ENCODE measurements around the gene PUM1.

The PUM1 gene

DNA sequence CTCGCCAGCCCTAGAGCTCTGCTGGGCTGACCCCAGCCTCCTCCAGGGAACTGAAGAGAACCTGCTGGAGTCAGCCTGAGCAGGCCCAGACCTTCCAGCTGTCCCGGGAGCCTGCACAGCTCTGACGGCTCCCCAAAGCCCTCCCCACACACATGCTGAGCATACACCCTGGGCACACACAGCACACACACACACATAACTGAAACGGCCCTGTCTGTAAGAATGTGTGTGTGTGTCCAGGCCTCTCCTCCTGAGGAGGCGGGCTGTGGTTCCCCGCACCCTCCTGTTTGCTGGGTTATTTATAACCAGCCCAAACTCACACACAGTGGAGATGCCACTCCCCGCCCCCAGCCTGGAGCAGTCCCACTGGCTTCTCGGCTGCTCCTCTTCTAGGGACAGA lies 177.1 kb downstream of the PUM1 start:
- DNase-seq = no peak

DNA sequence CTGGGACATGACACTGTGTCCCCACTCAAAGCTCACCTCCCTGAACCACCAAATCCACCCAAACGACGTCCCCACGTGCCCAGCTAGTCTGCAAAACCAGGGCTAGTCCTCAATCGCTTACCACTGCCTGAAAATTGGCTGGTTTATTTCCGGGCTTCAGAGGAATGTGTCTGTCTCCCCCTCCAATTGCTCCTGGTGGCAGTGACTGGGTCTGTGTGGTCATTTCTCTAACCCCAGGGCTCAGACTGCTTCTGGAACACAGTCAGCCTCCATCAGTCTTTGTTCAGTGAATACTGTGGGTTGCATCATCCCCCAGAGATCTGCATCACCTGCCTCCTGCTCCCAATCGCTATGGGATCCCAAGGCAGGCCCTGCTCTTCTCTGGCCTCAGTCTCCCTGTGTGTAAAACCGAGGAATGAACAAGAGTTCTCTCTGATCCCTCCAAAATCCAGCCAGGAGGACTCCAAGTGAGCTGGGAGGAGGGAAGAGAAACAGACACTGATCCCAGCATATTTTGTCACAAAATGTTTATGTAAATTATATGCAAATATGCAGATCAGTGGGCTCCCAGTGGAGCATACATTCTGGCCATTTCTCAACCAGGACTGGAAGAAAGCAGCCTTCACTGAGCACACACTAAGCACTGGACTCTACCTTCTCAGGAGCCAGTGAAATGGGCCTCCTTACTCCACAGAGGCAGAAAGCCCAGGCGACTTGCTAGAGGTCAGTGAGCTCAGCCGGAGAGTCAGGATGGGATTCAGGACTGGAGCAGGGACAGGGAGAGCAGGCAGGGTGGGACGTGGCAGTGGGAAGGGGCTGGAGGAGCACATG lies 177.8 kb downstream of the PUM1 start:
- DNase-seq = no peak

DNA sequence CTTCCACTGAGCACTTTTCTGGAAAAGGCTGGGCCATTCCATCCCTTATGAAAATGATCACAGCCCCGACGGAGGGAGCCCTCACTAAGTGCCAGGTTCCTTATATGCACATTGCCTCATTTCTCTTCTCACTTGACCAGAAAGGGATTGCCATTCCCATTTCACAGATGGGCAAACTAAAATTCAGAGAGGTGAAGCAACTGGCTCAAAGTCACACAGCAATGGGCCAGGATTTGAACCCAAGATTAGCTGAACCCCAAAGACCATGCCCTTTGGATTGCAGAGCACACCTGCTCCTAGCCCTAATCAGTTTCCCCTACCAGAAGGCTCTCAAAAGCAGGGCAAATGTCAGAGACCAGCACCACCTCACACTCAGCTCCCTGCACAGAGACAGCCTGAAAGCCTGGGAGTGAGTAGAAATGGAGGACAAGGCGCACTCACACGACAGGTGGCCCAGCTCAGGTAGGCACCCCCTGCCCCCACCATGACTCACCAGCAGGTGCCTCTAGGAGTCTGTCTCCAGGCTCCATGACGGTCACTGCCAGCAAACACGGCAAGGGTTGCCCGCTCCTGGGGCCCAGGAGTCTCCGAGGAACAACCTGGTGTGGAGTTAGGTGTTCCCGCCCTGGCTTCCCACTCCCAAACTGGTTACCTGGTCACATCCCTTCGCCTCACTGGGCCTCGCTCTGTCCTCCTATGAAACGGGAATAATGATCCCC lies 178.6 kb downstream of the PUM1 start:
- DNase-seq = no peak

DNA sequence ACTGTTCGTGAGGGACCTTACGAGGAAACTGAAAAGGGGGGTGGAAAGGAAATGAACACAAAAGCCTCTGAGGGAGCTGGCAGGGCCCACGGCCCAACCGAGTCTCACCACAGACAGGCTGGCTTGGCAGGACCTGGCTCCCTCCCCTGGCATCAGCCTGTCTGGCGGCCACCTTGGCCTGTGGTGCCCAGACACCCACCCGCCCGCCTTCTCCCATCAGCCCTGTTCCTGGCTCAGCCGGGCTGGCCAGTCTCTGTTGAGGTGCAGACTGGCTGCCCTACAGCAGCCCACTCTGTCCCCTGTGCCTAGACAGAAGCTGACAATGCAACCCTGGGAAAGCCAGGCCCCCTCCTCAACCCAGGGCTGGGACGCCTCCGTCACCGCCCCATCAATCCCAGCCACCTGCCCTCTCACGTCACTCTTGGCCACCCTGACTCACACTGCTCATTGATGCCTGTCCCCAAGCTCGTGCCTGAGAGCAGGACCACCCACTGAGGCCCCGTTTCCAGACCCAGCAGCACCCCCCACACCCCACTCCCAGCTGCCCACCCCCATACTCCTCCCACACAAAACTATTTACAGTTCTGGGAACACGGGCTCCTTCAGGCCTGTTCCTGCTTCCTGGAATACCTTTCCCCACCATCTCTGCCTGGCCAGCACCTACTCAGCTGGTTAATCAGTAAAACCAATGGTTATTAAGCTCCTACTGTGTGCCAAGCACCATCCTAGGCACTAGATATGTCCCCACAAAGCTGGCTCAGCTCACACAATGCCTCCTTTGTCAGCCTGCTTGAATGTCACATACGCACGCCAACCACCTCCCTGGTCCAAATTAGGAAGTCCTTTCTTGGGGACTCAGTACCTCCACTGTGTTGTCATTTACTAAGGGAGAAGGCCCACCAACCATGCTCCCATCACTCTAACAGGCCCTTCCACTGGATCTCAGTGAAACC lies 179.7 kb downstream of the PUM1 start:
- DNase-seq = no peak

DNA sequence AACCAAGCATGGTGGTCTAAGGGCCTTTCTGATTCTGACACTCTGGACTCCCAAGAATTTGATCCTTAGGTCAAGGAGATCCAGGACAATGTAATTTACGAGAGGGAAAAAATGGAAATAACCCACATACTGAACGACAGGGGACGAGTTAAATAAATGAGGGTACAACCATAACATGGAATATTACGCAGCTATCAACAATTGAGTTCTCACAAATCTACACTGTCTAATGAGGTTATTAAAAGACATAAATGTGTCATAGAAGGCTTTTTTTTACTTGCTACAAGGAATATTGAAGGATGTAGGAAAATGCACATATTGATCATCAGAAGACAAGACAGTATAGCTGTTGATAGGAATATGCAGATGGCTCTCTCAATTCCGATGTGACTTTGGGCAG lies 180.8 kb downstream of the PUM1 start:
- no peak for DNase-seq

DNA sequence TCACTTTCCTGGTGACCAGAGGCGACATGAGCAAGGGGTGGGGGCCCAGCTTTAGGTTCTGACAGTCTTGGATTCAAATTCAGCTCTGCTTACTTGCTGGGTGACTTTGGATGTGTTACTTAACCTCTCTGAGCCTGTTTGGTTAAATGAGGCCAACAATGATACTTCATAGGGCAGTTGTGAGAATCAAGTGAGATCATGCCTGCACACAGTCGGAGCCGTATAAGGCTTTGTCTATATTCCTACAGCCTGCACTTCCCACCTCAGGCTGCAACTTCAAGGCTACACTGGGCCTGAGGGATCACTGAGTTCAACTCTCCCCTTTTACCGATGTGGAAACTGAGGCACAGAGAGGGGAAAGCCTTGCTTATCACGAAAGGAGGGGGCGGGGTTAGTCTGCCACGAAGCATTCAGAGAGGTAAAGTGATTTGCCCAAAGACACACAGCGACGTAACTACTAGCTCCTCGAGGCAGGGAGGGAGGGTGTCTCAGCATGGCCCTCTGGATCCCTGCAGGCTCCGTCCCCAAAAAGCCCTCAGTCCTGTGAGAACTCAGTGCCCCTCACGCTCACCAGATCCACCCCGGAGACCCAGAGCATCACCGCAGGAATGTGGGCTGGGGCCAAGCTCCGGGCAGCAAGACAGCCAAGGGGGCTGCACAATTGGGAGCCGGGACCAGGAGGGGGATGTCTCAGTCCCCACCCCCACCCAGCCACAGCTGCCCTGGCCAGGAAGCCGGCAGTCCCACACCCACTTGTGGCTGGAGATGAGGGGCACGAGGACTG lies 181.9 kb downstream of the PUM1 start:
- no peak for DNase-seq

DNA sequence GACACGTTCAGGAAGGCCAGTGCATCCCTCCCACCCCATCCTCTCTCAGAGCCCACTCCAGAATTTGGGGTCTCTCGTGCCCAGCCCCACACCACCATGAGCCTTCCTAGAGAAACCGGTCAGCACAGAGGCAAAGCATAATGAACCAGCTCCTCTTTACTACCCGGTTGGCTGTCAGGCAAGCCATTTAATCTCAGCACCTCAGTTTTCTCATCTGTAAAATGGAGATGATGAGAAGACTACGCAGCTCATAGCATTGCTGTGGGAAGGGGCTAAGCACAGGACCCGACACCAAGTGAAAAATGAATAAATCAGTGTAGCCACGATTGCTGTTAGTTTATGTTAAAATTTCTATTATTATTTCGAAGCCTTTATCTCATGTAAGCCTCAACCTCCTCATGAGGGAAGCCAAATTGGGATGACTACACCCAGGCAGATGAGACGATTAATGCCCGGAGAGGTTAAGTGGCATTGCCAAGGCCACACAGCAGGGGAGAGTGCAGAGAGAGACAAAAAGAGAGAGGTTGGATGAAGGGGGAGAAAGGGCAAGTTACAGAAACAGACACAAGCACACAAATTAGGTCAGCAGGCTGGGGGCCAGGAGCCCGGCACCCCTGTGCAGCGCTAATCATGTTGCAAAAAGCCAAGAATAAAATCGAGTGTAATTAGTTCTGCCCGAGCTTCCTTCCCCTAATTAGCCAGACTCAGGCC lies 182.7 kb downstream of the PUM1 start:
- DNase-seq = no peak

Data from stimulated activated CD4-positive, alpha-beta T cell treated with anti-CD3 and anti-CD28 coated beads, Interleukin-2, amount 100 ng/mL, for 48 hours (primary cell).